Urothelium cell line (cell line): ENCODE data around the gene PDGFC.
A peak's percentile ranks its signal among the peaks of the same experiment; 100 is the strongest.

Source experiments
- DNase-seq: peaks from one replicate; pipeline ENCODE4 v3.0.0; 2011; ENCODE audit warnings: low spot score, mixed read lengths
- FAIRE-seq: peaks from 2 replicates; lab custom pipeline; 2011; peaks lifted over from hg19 to GRCh38; lab: Jason Lieb, UNC

Gene PDGFC

GRCh38 chr4:156792462-156793085 lies 179.0 kb downstream of the PDGFC start:
- DNase-seq: no peak
- FAIRE-seq: no peak

GRCh38 chr4:156790866-156791265 lies 180.7 kb downstream of the PDGFC start:
- no peak for FAIRE-seq

GRCh38 chr4:156788782-156789181 lies 182.8 kb downstream of the PDGFC start:
- FAIRE-seq: no peak
- no peak for DNase-seq

More at GRCh38 chr4:156790866-156791265, 180.7 kb downstream of the PDGFC start:
- peak; percentile 47 for DNase-seq

GRCh38 chr4:156786713-156787112 lies 184.9 kb downstream of the PDGFC start:
- DNase-seq (no peak), FAIRE-seq (no peak)

GRCh38 chr4:156784970-156785369 lies 186.6 kb downstream of the PDGFC start:
- no peak for FAIRE-seq
- no peak for DNase-seq

GRCh38 chr4:156783966-156784365 lies 187.6 kb downstream of the PDGFC start:
- DNase-seq (no peak), FAIRE-seq (no peak)

- DNase-seq: no peak
- FAIRE-seq: no peak
Observed at GRCh38 chr4:156782491-156782890, 189.1 kb downstream of the PDGFC start.

GRCh38 chr4:156781852-156782251 lies 189.7 kb downstream of the PDGFC start:
- DNase-seq: peak; percentile 30
- no peak for FAIRE-seq

GRCh38 chr4:156779774-156780173 lies 191.8 kb downstream of the PDGFC start:
- no peak for FAIRE-seq
- peak; percentile 64 for DNase-seq

GRCh38 chr4:156779042-156779441 lies 192.6 kb downstream of the PDGFC start:
- DNase-seq: no peak
- FAIRE-seq: no peak

- no peak for DNase-seq
- no peak for FAIRE-seq
Observed at GRCh38 chr4:156778606-156779005, 193.0 kb downstream of the PDGFC start.

- no peak for DNase-seq
- FAIRE-seq: no peak
Observed at GRCh38 chr4:156778093-156778492, 193.5 kb downstream of the PDGFC start.

- FAIRE-seq (no peak), DNase-seq (no peak)
Observed at GRCh38 chr4:156775813-156776212, 195.8 kb downstream of the PDGFC start.

- DNase-seq: peak; percentile 28
- FAIRE-seq: no peak
Observed at GRCh38 chr4:156774422-156774821, 197.2 kb downstream of the PDGFC start.

GRCh38 chr4:156773648-156774357 lies 197.8 kb downstream of the PDGFC start:
- DNase-seq (no peak), FAIRE-seq (no peak)

- peak; percentile 51 for DNase-seq
Observed at GRCh38 chr4:156771171-156771837, 200.3 kb downstream of the PDGFC start.

GRCh38 chr4:156770140-156770539 lies 201.5 kb downstream of the PDGFC start:
- no peak for DNase-seq
- FAIRE-seq: no peak

More at GRCh38 chr4:156771171-156771837, 200.3 kb downstream of the PDGFC start:
- FAIRE-seq: no peak

- FAIRE-seq (no peak), DNase-seq (no peak)
Observed at GRCh38 chr4:156767911-156768415, 203.6 kb downstream of the PDGFC start.

- no peak for FAIRE-seq
- DNase-seq: no peak
Observed at GRCh38 chr4:156766846-156767245, 204.8 kb downstream of the PDGFC start.

- DNase-seq (no peak), FAIRE-seq (no peak)
Observed at GRCh38 chr4:156765277-156765676, 206.3 kb downstream of the PDGFC start.

GRCh38 chr4:156764846-156765245 lies 206.8 kb downstream of the PDGFC start:
- FAIRE-seq: no peak
- no peak for DNase-seq

GRCh38 chr4:156764145-156764544 lies 207.5 kb downstream of the PDGFC start:
- FAIRE-seq (no peak), DNase-seq (no peak)
